Left lung (tissue), 10 donors: ENCODE results near the gene SGTB. TPM values are rescaled to one million over a fixed set of nuclear protein-coding genes. Genes with fewer than 3 reads are reported as not detected.
A peak's percentile ranks its signal among the peaks of the same experiment; 100 is the strongest.
"Not testable (repeated sequence)": the region's sequence is repeated elsewhere in the genome, so short reads cannot be mapped to it uniquely, and the experiment has no call there.

Source experiments
- ATAC-seq: fragments of 200-7000 bp; cut with Tn5 transposase; one replicate; pipeline ENCODE4 v1.9.1; 2020; ENCODE audit warnings: moderate library complexity
- DNase-seq, 4 donors: peaks; one replicate each; pipeline ENCODE4 v3.0.0-alpha.2; 2013 to 2020
- H3K27ac ChIP-seq, 2 donors: fragments of 200-600 bp; sonication (generic) in 1 of 2; one replicate each; pipeline versions ENCODE4 v1.5.0 to v1.8.0; 2020 to 2021
- H3K27me3 ChIP-seq, 2 donors: fragments of 200-600 bp; sonication (generic) in 1 of 2; one replicate each; pipeline versions ENCODE4 v1.5.0 to v1.8.0; 2020 to 2021
- H3K36me3 ChIP-seq, 2 donors: fragments of 200-600 bp; sonication (generic) in 1 of 2; one replicate each; pipeline versions ENCODE4 v1.5.0 to v1.8.0; 2020 to 2021
- H3K4me1 ChIP-seq, 2 donors: fragments of 200-600 bp; one replicate each; pipeline ENCODE4 v1.8.0; 2021
- H3K4me3 ChIP-seq, 2 donors: fragments of 200-600 bp; sonication (generic) in 1 of 2; one replicate each; pipeline versions ENCODE4 v1.5.0 to v1.8.0; 2020 to 2021; ENCODE audit warnings: mild to moderate bottlenecking in 1 of 2
- H3K9me3 ChIP-seq, 2 donors: fragments of 200-600 bp; sonication (generic) in 1 of 2; one replicate each; pipeline versions ENCODE4 v1.5.0 to v1.8.0; 2020 to 2021
- intact Hi-C, 2 donors: fragments of 100-400 bp; cut with DNase I; formaldehyde crosslinking; loops; one replicate each; pipeline versions ENCODE4 v1.11.2 to v1.14.2; 2022
- polyA plus RNA-seq, 6 donors: library from polyadenylated mRNA; unstranded; fragments of 120-200 nt; gene quantifications; one replicate each; pipeline ENCODE4 v1.2.1, GENCODE V29; 2013; ENCODE audit not compliant: insufficient read length in 6 of 6
- total RNA-seq, 2 donors: library from RNA; stranded (reverse); fragmentation: NEBNext Ultra II Directional; extraction: Animal tissue kit (Norgen Biotek cat#: 25700); gene quantifications; one replicate each; pipeline ENCODE4 v1.2.1, GENCODE V29; 2021
- TF ChIP-seq, protein P1 (sequence below), 2 donors: fragments of 200-600 bp; sonication (generic) in 1 of 2; IDR thresholded peaks; one replicate each; pipeline versions ENCODE4 v1.5.0 to v1.8.0; 2021; ENCODE audit warnings: antibody characterized with exemption in 2 of 2
- donor health status: DM: no; HTN: yes; CAD: no.
- donor health status: DM: no; HTN: no; CAD: no.

The SGTB gene
- total and polyA plus RNA-seq, 8 donors, result 7.7 to 22.6 (median 9.2) TPM

DNA sequence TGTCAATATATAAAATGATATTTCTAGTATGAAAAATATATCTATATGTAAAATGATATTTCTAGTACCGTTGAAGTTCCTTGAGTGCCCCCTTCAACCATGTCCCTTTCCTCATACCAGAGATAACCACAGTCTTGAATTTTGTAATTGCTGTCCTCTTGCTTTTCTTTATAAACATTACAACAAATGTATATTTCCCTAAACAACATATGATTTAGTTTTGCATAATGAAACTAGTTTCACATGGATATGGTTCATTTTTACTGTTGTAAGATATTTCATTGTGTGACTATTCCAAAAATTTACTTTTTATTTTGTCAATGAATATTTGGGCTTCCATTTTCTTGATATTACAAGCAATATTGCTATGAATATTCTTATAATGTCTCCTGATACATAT is 14.1 kb upstream of the SGTB start:
- TF ChIP-seq, protein P1, sequence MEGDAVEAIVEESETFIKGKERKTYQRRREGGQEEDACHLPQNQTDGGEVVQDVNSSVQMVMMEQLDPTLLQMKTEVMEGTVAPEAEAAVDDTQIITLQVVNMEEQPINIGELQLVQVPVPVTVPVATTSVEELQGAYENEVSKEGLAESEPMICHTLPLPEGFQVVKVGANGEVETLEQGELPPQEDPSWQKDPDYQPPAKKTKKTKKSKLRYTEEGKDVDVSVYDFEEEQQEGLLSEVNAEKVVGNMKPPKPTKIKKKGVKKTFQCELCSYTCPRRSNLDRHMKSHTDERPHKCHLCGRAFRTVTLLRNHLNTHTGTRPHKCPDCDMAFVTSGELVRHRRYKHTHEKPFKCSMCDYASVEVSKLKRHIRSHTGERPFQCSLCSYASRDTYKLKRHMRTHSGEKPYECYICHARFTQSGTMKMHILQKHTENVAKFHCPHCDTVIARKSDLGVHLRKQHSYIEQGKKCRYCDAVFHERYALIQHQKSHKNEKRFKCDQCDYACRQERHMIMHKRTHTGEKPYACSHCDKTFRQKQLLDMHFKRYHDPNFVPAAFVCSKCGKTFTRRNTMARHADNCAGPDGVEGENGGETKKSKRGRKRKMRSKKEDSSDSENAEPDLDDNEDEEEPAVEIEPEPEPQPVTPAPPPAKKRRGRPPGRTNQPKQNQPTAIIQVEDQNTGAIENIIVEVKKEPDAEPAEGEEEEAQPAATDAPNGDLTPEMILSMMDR (IDR thresholded peaks at IDR 0.05), result no peak
- intact Hi-C loops, result no loop called here
- DNase-seq, result no peak
- Histone ChIP-seq H3K4me1 (peaks cover 0 to 30% of the 10 kb centered on the region in 2 donors), H3K27ac (no peak overlapping the region), H3K9me3 (no peaks in the 10 kb centered on the region), H3K27me3 (no peaks in the 10 kb centered on the region), H3K36me3 (no peaks in the 10 kb centered on the region), H3K4me3 (no peak overlapping the region)
- ATAC-seq, result no peak

DNA sequence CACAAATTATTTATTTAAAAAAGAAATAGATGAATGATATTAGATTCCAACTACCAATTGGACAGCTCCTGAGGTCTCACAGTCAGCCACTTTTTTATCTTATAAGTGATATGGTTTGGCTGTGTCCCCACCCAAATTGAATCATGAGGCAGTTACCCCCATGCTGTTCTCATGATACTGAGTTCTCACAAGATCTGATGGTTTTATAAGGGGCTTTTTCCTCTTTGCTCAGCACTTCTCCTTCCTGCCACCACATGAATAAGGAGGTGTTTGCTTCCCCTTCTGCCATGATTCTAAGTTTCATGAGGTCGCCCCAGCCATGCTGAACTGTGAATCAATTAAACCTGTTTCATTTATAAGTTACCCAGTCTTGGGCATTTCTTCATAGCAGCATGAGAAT is 13.0 kb upstream of the SGTB start:
- intact Hi-C loops, result no loop called here
- H3K9me3 ChIP-seq, result no peaks in the 10 kb centered on the region
- H3K4me3 ChIP-seq, result no peak overlapping the region
- DNase-seq (no peak), ATAC-seq (no peak)
- H3K36me3 ChIP-seq, result no peaks in the 10 kb centered on the region
- H3K27me3 ChIP-seq, result no peaks in the 10 kb centered on the region
- H3K4me1 ChIP-seq, result peaks cover 0 to 30% of the 10 kb centered on the region in 2 donors
- TF ChIP-seq, protein P1 (IDR thresholded peaks at IDR 0.05), result no peak
- H3K27ac ChIP-seq, result peak overlapping the region in 1 of 2 donors; percentile 66

DNA sequence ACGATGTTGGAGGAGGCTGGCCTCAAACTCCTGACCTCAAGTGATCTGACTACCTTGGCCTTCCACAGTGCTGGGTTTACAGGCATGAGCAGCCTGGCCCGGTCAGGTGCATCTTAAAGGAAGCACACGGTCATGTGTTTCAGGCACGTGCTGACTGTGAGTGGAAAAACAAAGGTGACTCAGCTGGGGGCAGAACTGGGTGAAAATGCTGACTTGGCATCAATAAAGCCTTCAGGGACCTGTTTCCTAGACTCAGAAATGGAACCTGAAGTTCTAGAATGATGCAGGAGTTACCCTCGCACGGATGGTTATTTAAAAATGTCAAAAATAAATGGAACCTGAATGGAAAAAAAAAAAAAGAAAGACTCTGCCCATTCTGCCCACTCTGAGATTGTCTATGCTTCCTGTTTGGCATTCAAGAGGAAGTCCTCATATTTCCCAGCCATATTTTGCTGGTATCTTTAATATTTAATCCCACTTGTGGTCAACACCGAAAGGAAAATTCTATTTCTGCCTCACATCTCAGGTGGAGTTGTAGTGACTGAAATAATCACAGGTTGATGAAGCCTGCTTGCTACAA is 12.4 kb upstream of the SGTB start:
- intact Hi-C loops, result not testable (repeated sequence)

DNA sequence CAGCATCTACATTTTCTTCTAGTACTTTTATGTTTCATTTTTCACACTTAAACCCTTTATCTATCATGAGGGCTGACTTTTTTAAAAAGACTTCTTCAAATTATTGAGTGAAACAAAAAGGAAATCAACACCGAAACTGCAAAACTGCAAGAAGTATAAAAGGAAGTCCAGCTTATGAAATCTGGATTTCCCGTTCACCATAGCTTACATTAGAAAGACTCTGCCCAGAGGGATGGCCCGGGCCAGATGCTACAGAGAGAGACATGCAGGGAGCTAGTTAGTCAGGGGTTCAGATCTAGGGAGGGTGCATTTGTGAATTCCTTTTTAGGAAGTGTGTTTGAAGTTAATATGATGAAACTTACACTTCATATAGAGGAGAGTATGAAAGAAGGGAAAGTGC is 10.1 kb upstream of the SGTB start:
- H3K9me3 ChIP-seq, H3K4me3 ChIP-seq, H3K36me3 ChIP-seq, H3K27me3 ChIP-seq, intact Hi-C loops: not testable (repeated sequence)
- peak; percentile 64 for ATAC-seq
- DNase-seq, result peak in 2 of 4 donors; percentile 60 to 78
- H3K27ac ChIP-seq, result peak overlapping the region in 1 of 2 donors; percentile 67
- peaks cover 0 to 30% of the 10 kb centered on the region in 2 donors for H3K4me1 ChIP-seq

More for the DNA sequence above, 12.4 kb upstream of the SGTB start:
- Histone ChIP-seq H3K27ac (peak overlapping the region in 1 of 2 donors; percentile 66), H3K4me1 (peaks cover 0 to 30% of the 10 kb centered on the region in 2 donors)
- ATAC-seq, H3K4me3 ChIP-seq, H3K27me3 ChIP-seq, H3K9me3 ChIP-seq, DNase-seq, H3K36me3 ChIP-seq: not testable (repeated sequence)

DNA sequence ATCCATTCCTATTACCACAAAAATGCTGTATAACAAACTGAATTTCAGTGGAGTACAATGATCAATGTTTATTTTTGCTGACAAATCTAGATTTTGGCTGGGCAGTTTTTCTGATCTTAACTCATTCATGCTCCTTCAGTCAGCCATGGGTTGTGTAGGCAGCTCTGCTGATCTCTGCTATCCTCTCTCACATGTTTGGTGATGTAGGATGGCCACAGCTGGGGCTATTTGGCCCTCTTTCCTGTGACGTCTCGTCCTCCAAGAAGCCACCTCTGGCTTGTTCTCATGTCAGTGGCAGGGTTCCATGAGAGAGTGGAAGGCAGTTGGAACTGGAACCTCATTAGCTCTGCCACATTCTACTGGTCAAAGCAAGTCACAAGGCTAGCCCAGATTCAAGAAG is 9.0 kb upstream of the SGTB start:
- Histone ChIP-seq H3K4me1 (peaks cover 0 to 30% of the 10 kb centered on the region in 2 donors), H3K36me3 (no peaks in the 10 kb centered on the region), H3K4me3 (no peak overlapping the region), H3K27ac (no peak overlapping the region), H3K27me3 (no peaks in the 10 kb centered on the region), H3K9me3 (no peaks in the 10 kb centered on the region)
- TF ChIP-seq, protein P1 (IDR thresholded peaks at IDR 0.05), result no peak
- intact Hi-C loops, result no loop called here
- DNase-seq (no peak), ATAC-seq (no peak)

DNA sequence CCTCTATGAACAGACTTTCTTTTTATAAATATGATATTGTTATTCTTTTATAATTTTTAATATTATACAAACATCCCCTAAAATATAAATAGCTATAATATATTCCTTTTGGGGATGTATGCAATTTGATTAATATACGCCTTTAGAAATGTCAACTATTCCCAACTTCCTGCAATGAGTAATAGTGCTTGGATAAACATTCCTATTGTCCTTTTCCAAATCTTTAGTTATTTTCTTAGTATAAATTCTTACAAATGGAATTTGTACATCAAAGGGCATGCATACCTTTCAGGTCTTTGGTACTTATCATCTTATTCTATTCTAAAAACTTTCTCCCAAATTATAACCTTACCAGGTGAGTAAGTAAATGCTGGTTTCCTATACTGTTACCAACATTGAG is 6.3 kb upstream of the SGTB start:
- ATAC-seq (no peak), DNase-seq (no peak)
- Histone ChIP-seq H3K4me3 (no peak overlapping the region), H3K36me3 (no peaks in the 10 kb centered on the region), H3K27ac (no peak overlapping the region), H3K9me3 (no peaks in the 10 kb centered on the region), H3K27me3 (no peaks in the 10 kb centered on the region), H3K4me1 (peaks cover 0 to 28% of the 10 kb centered on the region in 2 donors)
- TF ChIP-seq, protein P1 (IDR thresholded peaks at IDR 0.05), result no peak
- intact Hi-C loops, result no loop called here
